ENCODE results near the gene TENM3. TPM values are rescaled to one million over a fixed set of nuclear protein-coding genes. Genes with fewer than 3 reads are reported as not detected.
"Not testable (repeated sequence)": the region's sequence is repeated elsewhere in the genome, so short reads cannot be mapped to it uniquely, and the experiment has no call there.

TENM3 gene
- total and polyA plus RNA-seq, 2 of the 8 experiments (the other 6 are each of a cell fraction or from before 2014, with no cell fraction given), result 36.9 to 69.3 TPM

DNA sequence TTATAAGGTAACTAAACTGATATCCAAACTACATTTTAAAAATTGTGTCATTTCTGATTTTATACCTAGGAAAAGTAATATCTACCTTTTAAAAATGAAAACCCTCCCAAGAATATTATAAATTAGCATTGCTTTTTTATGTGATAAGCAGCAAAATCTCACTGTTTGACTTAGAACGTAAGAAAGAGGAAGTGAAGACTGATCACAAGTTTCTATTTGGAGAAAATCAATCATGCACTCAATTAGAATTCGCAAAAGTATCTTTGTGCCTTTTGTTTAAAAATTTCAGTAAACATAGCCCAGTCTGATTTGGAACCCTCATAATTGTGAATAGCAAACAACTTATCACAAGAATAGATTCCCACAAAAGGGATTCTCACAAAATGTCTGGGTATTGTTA is 142.7 kb downstream of the TENM3 start:
- no peak overlapping the region for H3K9ac ChIP-seq (replicated peaks in 1 of 4; ENCODE audit: extremely low read depth in 1 of 4, low read depth in 3 of 4, low read length in 3 of 4)
- H3K23ac ChIP-seq (ENCODE audit: insufficient read length), result no peak overlapping the region
- peaks cover 0 to 2% of the 10 kb centered on the region in 2 experiments; a peak in 1 of 4 replicates for H3K9me3 ChIP-seq (ENCODE audit: insufficient read depth in 2 of 2, low read depth in 1 of 2, low read length in 1 of 2)
- no peak overlapping the region for H3K27ac ChIP-seq (ENCODE audit: low read depth, low read length)
- FAIRE-seq (no peak), DNase-seq (ENCODE audit: low read depth in 1 of 2, low spot score in 2 of 2) (no peak)
- no peak overlapping the region for H3K4me2 ChIP-seq (ENCODE audit: insufficient read depth in 1 of 2, low read depth in 2 of 2, low read length in 2 of 2)
- H3K4ac ChIP-seq (replicated peaks; ENCODE audit: insufficient read length, low read depth, low read length), result no peak overlapping the region
- H4K20me1 ChIP-seq (replicated peaks in 1 of 2; ENCODE audit: control insufficient read depth in 1 of 2, insufficient read depth in 2 of 2, low read length in 2 of 2), result no peaks in the 10 kb centered on the region
- no peak overlapping the region for H3K4me3 ChIP-seq (ENCODE audit: extremely low read depth in 1 of 4, insufficient read depth in 2 of 4, low read depth in 3 of 4, low read length in 4 of 4)
- no peak overlapping the region for H3K14ac ChIP-seq (ENCODE audit: insufficient read length)
- H4K8ac ChIP-seq (ENCODE audit: extremely low read depth, insufficient read depth, low read length), result no peak overlapping the region
- H4K5ac ChIP-seq (ENCODE audit: insufficient read length, low read depth, low read length), result no peak overlapping the region
- H3K36me3 ChIP-seq (ENCODE audit: control insufficient read depth in 2 of 4, insufficient read depth in 4 of 4, low read length in 3 of 4), result peaks cover 0 to 3% (median 0%) of the 10 kb centered on the region in 4 experiments; a peak in 1 of 8 replicates
- H3K4me1 ChIP-seq (replicated peaks in 1 of 4; ENCODE audit: control insufficient read depth in 3 of 4, insufficient read depth in 4 of 4, low read length in 3 of 4), result peaks cover 0 to 4% (median 0%) of the 10 kb centered on the region in 4 experiments; a peak in 1 of 7 replicates
- WGBS, 2 experiments (ENCODE audit: extremely low coverage in 1 of 2, insufficient coverage in 1 of 2, insufficient read length in 1 of 2, insufficient replicate concordance in 2 of 2, low coverage in 1 of 2, low lambda C conversion rate in 2 of 2, missing lambda C conversion rate in 1 of 2), result 95% methylated on average over 2 of the region's 2 CpGs; no CpG with 5 or more reads in 1 of the 2 experiments
- H2BK12ac ChIP-seq (ENCODE audit: low read depth, low read length), result no peak overlapping the region
- H2AK5ac ChIP-seq (ENCODE audit: low read depth, low read length), result no peak overlapping the region
- POLR2A ChIA-PET (ENCODE audit: partially characterized antibody), result no interaction called here
- no peaks in the 10 kb centered on the region for H3K79me2 ChIP-seq (ENCODE audit: control insufficient read depth in 1 of 2, insufficient read depth in 2 of 2, low read length in 2 of 2)
- no peak overlapping the region for H2BK120ac ChIP-seq (replicated peaks; ENCODE audit: low read depth, low read length)
- no peak overlapping the region for H2AFZ ChIP-seq (ENCODE audit: low read length)
- H4K91ac ChIP-seq (replicated peaks; ENCODE audit: insufficient read length, low read length), result no peak overlapping the region
- no peak overlapping the region for H2BK5ac ChIP-seq (ENCODE audit: low read depth, low read length)
- H3K18ac ChIP-seq (ENCODE audit: extremely low read depth, low read length), result no peak overlapping the region
- no peak overlapping the region for H2BK20ac ChIP-seq (ENCODE audit: low read length)
- no peak for TF ChIP-seq CHD2 (IDR thresholded peaks at IDR 0.05; ENCODE audit: low read length)
- no peak for TF ChIP-seq TAF1 (IDR thresholded peaks at IDR 0.05; ENCODE audit: low read depth, low read length)
- no peak overlapping the region for H3K56ac ChIP-seq (replicated peaks; ENCODE audit: insufficient read length, low read depth, low read length)
- CTCF ChIA-PET (ENCODE audit: partially characterized antibody), result no interaction called here
- H3K27me3 ChIP-seq (replicated peaks in 1 of 4; ENCODE audit: control insufficient read depth in 3 of 4, extremely low read depth in 1 of 4, insufficient read depth in 3 of 4, low read length in 3 of 4), result no peaks in the 10 kb centered on the region
- no peaks in the 10 kb centered on the region for H3K79me1 ChIP-seq (ENCODE audit: low read depth, low read length)
- H2BK15ac ChIP-seq (ENCODE audit: low read length), result no peak overlapping the region
- H3K23me2 ChIP-seq (ENCODE audit: low read depth, low read length), result no peaks in the 10 kb centered on the region

DNA sequence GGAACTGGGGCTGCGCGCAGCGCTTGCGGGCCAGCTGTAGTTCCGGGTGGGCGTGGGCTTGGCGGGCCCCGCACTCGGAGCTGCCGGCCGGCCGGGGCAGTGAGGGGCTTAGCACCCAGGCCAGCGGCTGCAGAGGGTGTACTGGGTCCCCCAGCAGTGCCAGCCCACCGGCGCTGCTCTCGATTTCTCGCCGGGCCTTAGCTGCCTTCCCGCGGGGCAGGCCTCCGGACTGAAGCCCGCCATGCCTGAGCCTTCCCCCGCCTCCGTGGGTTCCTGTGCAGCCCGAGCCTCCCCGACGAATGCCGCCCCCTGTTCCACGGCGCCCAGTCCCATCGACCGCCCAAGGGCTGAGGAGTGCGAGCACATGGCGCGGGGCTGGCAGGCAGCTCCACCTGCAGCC is 143.4 kb downstream of the TENM3 start:
- not testable (repeated sequence) for H3K9ac ChIP-seq (replicated peaks in 1 of 4; ENCODE audit: extremely low read depth in 1 of 4, low read depth in 3 of 4, low read length in 3 of 4); H3K23ac ChIP-seq (ENCODE audit: insufficient read length); H2BK15ac ChIP-seq (ENCODE audit: low read length); H3K4me3 ChIP-seq (ENCODE audit: extremely low read depth in 1 of 4, insufficient read depth in 2 of 4, low read depth in 3 of 4, low read length in 4 of 4); H2BK20ac ChIP-seq (ENCODE audit: low read length); H3K23me2 ChIP-seq (ENCODE audit: low read depth, low read length); H3K27me3 ChIP-seq (replicated peaks in 1 of 4; ENCODE audit: control insufficient read depth in 3 of 4, extremely low read depth in 1 of 4, insufficient read depth in 3 of 4, low read length in 3 of 4); H3K14ac ChIP-seq (ENCODE audit: insufficient read length); H4K91ac ChIP-seq (replicated peaks; ENCODE audit: insufficient read length, low read length); H3K36me3 ChIP-seq (ENCODE audit: control insufficient read depth in 2 of 4, insufficient read depth in 4 of 4, low read length in 3 of 4); H4K5ac ChIP-seq (ENCODE audit: insufficient read length, low read depth, low read length); H3K27ac ChIP-seq (ENCODE audit: low read depth, low read length); H3K4me2 ChIP-seq (ENCODE audit: insufficient read depth in 1 of 2, low read depth in 2 of 2, low read length in 2 of 2); H2BK5ac ChIP-seq (ENCODE audit: low read depth, low read length); H3K56ac ChIP-seq (replicated peaks; ENCODE audit: insufficient read length, low read depth, low read length); H4K8ac ChIP-seq (ENCODE audit: extremely low read depth, insufficient read depth, low read length); FAIRE-seq; H3K4me1 ChIP-seq (replicated peaks in 1 of 4; ENCODE audit: control insufficient read depth in 3 of 4, insufficient read depth in 4 of 4, low read length in 3 of 4); H3K4ac ChIP-seq (replicated peaks; ENCODE audit: insufficient read length, low read depth, low read length); DNase-seq (ENCODE audit: low read depth in 1 of 2, low spot score in 2 of 2); H2BK120ac ChIP-seq (replicated peaks; ENCODE audit: low read depth, low read length); H2AK5ac ChIP-seq (ENCODE audit: low read depth, low read length); H3K79me1 ChIP-seq (ENCODE audit: low read depth, low read length); H3K79me2 ChIP-seq (ENCODE audit: control insufficient read depth in 1 of 2, insufficient read depth in 2 of 2, low read length in 2 of 2); H2AFZ ChIP-seq (ENCODE audit: low read length); H4K20me1 ChIP-seq (replicated peaks in 1 of 2; ENCODE audit: control insufficient read depth in 1 of 2, insufficient read depth in 2 of 2, low read length in 2 of 2); H3K18ac ChIP-seq (ENCODE audit: extremely low read depth, low read length); H3K9me3 ChIP-seq (ENCODE audit: insufficient read depth in 2 of 2, low read depth in 1 of 2, low read length in 1 of 2); H2BK12ac ChIP-seq (ENCODE audit: low read depth, low read length)
- POLR2A ChIA-PET (ENCODE audit: partially characterized antibody), result interaction anchor here (1.2 kb wide), 1 partner anchor 181 kb away, joined by 3 read pairs; no protein-coding TSS in a partner anchor
- WGBS, 2 experiments (ENCODE audit: extremely low coverage in 1 of 2, insufficient coverage in 1 of 2, insufficient read length in 1 of 2, insufficient replicate concordance in 2 of 2, low coverage in 1 of 2, low lambda C conversion rate in 2 of 2, missing lambda C conversion rate in 1 of 2), result 100% methylated on average over 7 of the region's 35 CpGs; no CpG with 5 or more reads in 1 of the 2 experiments
- CTCF ChIA-PET (ENCODE audit: partially characterized antibody), result interaction anchor here (1.5 kb wide), 1 partner anchor 16 kb away, joined by 3 read pairs; no protein-coding TSS in a partner anchor
